OCI-LY3 (cell line): ENCODE measurements around the gene HOXC5.

Experiments
- H2AFZ ChIP-seq: fragments of 200-600, 300-600 bp; shearing (Covaris generic); 2 replicates; pipeline ENCODE4 v1.6.0; 2014; ENCODE audit warnings: antibody characterized with exemption, low read depth, low read length
- H3K27ac ChIP-seq: fragments of 200-600, 300-600 bp; sonication (generic); 2 replicates; pipeline ENCODE4 v1.5.1; 2014; ENCODE audit warnings: mild to moderate bottlenecking, low read length, moderate library complexity, mixed read lengths
- H3K27me3 ChIP-seq: fragments of 200-600, 300-600 bp; sonication (generic); 2 replicates; pipeline ENCODE4 v1.6.1; 2014; ENCODE audit warnings: low read depth, low read length, mixed read lengths
- H3K36me3 ChIP-seq: fragments of 200-600, 300-600 bp; sonication (generic); replicated peaks from 2 replicates; pipeline ENCODE3; 2014; ENCODE audit warnings: low read depth, low read length, mixed read lengths
- H3K4me1 ChIP-seq: fragments of 300-600, 200-600 bp; sonication (generic); 2 replicates; pipeline ENCODE4 v1.6.1; 2014; ENCODE audit warnings: low read length, mixed read lengths
- H3K4me2 ChIP-seq: fragments of 200-600, 300-600 bp; sonication (generic); 2 replicates; pipeline ENCODE4 v1.6.1; 2014; ENCODE audit warnings: low read length, mixed read lengths
- H3K4me3 ChIP-seq: fragments of 300-600, 200-600 bp; sonication (generic); 2 replicates; pipeline ENCODE4 v1.5.1; 2014; ENCODE audit warnings: antibody characterized with exemption, mild to moderate bottlenecking, low read length, moderate library complexity
- H3K79me2 ChIP-seq: fragments of 300-600, 200-600 bp; shearing (Covaris generic); 2 replicates; pipeline ENCODE4 v1.6.1; 2014; ENCODE audit warnings: mild to moderate bottlenecking, low read length, mixed read lengths
- H3K9ac ChIP-seq: fragments of 300-600, 200-600 bp; shearing (Covaris generic); 2 replicates; pipeline ENCODE4 v1.6.0; 2014; ENCODE audit warnings: mild to moderate bottlenecking, low read length, moderate library complexity
- H3K9me3 ChIP-seq: fragments of 200-600, 300-600 bp; shearing (Covaris generic); 2 replicates; pipeline ENCODE4 v1.6.1; 2014; ENCODE audit warnings: low read length, mixed read lengths; ENCODE audit not compliant: insufficient read depth
- H4K20me1 ChIP-seq: fragments of 200-600, 300-600 bp; sonication (generic); 2 replicates; pipeline ENCODE4 v1.6.1; 2016; ENCODE audit warnings: low read length, mixed read lengths; ENCODE audit not compliant: insufficient read depth
- EZH2phosphoT487 ChIP-seq: fragments of 200-600 bp; shearing (Covaris generic); IDR thresholded peaks from 2 replicates; pipeline ENCODE4 v1.6.1; 2018; ENCODE audit warnings: antibody characterized with exemption, mixed run types, low read depth
- TF ChIP-seq, protein P1 (sequence below): fragments of 200-600, 300-600 bp; sonication (generic); IDR thresholded peaks from 2 replicates; pipeline ENCODE4 v1.5.1; 2014; ENCODE audit warnings: antibody characterized with exemption, low read length, low read depth

The HOXC5 gene

DNA sequence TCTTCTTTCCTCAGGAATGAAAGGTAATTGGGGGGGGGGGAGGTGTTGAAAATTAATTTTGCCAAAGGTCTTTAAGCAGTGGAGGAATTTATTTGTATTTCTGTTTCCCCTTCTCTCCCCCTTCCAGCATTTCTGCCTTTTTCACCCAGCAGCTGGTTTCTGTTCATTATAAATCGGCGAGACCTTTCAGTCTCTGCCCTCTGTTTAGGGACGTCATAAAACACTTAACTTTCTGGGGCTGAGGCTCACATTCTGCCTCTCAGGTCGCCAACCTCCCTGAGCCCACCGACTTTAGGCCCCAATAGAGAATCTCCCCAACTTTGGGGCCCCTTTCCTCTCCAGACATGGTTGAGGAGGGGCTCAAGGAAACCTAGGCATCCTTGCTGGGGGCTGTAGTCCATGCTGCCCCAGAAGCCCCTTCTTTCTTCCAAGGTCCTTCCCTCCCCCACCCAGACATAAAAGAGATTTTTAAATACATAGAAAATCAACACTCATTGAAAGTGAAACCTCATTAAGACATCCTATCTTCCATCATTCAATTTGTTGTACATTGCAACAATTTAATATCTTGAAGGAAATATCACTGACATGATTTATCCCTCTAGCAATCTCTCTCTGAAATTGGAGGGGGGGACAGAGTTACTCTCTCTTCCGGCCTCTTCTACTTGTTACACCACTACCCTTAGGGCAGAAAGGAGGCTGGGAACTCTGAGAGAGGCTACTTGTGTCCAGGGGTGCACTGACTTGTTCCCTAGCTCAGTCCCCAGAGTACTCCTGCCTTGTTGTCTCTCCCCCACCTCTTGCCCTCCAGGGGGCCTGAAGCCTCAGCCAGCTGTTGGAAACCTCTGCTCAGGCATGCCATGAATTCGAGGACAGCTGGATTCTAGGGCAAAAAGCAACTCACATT, 7.1 kb upstream of the HOXC5 start:
- Histone ChIP-seq H3K36me3 (no peaks in the 10 kb centered on the region), H4K20me1 (no peaks in the 10 kb centered on the region), H3K9me3 (no peaks in the 10 kb centered on the region), H3K4me2 (peak overlapping the region; percentile 91), H3K4me3 (peak overlapping the region; percentile 64), H3K4me1 (peaks cover 66% of the 10 kb centered on the region), H2AFZ (peak overlapping the region; percentile 63), H3K27ac (peak overlapping the region; percentile 72), H3K27me3 (no peaks in the 10 kb centered on the region), H3K79me2 (no peaks in the 10 kb centered on the region), H3K9ac (peak overlapping the region; percentile 60)
- TF ChIP-seq EZH2phosphoT487: no peak
- TF ChIP-seq, protein P1, sequence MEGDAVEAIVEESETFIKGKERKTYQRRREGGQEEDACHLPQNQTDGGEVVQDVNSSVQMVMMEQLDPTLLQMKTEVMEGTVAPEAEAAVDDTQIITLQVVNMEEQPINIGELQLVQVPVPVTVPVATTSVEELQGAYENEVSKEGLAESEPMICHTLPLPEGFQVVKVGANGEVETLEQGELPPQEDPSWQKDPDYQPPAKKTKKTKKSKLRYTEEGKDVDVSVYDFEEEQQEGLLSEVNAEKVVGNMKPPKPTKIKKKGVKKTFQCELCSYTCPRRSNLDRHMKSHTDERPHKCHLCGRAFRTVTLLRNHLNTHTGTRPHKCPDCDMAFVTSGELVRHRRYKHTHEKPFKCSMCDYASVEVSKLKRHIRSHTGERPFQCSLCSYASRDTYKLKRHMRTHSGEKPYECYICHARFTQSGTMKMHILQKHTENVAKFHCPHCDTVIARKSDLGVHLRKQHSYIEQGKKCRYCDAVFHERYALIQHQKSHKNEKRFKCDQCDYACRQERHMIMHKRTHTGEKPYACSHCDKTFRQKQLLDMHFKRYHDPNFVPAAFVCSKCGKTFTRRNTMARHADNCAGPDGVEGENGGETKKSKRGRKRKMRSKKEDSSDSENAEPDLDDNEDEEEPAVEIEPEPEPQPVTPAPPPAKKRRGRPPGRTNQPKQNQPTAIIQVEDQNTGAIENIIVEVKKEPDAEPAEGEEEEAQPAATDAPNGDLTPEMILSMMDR: no peak

DNA sequence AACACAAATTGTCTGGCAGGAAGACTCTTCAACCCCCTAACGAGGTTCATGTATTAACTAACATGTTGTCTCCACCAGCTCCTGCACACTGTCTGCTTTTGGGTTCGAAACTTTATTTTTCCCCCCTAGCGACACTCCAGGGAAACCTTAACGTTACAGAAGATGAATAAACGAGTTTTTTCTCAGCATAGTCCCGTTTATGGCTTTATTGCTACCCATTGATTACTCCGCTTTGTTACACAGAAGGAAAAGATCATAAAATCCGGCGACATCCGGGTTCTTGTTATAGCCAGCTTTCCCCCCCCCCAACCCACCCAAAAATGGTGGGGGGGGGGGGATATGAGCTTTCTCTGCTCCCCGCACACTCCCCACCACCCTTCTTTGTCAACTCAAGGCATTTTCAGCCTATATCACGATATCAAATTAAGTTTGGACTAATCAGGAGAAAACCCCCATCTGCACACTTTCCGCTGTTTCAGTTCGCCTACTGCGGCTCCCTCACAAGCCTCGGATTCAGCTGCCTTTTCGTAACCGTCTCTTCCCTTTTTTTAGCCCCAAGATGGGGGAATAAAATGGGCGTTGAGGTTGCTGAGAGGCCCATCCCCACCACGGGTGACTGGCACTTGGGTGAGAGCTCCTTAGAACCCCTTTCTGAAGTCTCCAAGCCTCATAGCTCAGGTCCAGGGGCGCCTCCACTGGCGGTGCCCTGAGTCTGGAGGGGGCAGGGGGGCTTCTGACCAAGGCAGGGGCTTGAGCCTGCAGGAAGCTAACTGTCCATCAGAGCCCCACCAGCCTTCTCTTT, 6.0 kb upstream of the HOXC5 start:
- no peak for TF ChIP-seq EZH2phosphoT487
- TF ChIP-seq, protein P1: no peak
- Histone ChIP-seq H3K9ac (peak overlapping the region; percentile 60), H3K27me3 (no peaks in the 10 kb centered on the region), H3K4me1 (peaks cover 55% of the 10 kb centered on the region), H3K79me2 (no peaks in the 10 kb centered on the region), H3K4me3 (peak overlapping the region; percentile 64), H2AFZ (peak overlapping the region; percentile 63), H4K20me1 (no peaks in the 10 kb centered on the region), H3K9me3 (no peaks in the 10 kb centered on the region), H3K36me3 (no peaks in the 10 kb centered on the region), H3K27ac (peak overlapping the region; percentile 72), H3K4me2 (peak overlapping the region; percentile 91)

DNA sequence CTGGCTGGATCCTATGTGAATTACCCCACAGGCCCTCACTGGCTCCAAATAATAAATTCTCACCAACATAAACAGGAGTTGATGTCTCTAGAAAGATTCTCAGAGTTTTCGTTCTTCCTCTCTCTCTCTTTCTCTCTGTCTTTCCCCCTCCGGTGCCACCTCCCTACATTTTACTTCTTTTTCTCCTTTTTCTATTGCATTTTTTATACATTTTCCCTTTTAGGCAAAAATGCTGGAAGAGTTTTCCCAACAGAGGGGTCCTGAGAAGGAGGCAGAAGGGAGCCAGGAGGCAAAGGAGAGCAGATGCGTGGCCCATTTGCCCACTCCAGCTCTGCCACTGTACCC, 5.4 kb upstream of the HOXC5 start:
- Histone ChIP-seq H2AFZ (0 out of 2 replicates have a peak overlapping the region, but pooled peaks have one; percentile 63), H3K4me3 (0 out of 2 replicates have a peak overlapping the region, but pooled peaks have one; percentile 64), H3K9ac (peak overlapping the region; percentile 60; the same call in 1 of the 2 replicates), H3K4me2 (peak overlapping the region; percentile 91), H3K4me1 (peaks cover 49% of the 10 kb centered on the region), H4K20me1 (no peaks in the 10 kb centered on the region), H3K27ac (peak overlapping the region; percentile 72), H3K79me2 (no peaks in the 10 kb centered on the region), H3K9me3 (no peaks in the 10 kb centered on the region), H3K36me3 (no peaks in the 10 kb centered on the region), H3K27me3 (no peaks in the 10 kb centered on the region)
- TF ChIP-seq EZH2phosphoT487: no peak
- TF ChIP-seq, protein P1: no peak
